K562 (cell line): ENCODE results near the gene ARL6IP6. TPM values are rescaled to one million over a fixed set of nuclear protein-coding genes. Genes with fewer than 3 reads are reported as not detected.

ENCODE experiments used
- ATAC-seq: fragments of 200-7000 bp; cut with Tn5 transposase; 3 replicates; pipeline ENCODE4 v1.9.1; 2020; ENCODE audit warnings: moderate library complexity
- BruUV-seq: library from RNA; stranded (reverse); fragments of 400-500 nt; replicated peaks from 2 replicates; lab custom pipeline; 2021; lab: Mats Ljungman, UMichigan
- CTCF ChIA-PET: fragments of 300-600 bp; formaldehyde crosslinking; extraction: SDS; loops from one replicate; lab custom pipeline; 2021; ENCODE audit warnings: low intra/inter-chr PET ratio; lab: Yijun Ruan, JAX
- POLR2A ChIA-PET: fragments of 300-600, 350-650 bp; sonication (Branson Sonifier 250); formaldehyde crosslinking; extraction: SDS; loops from one replicate; lab custom pipeline; 2021; ENCODE audit warnings: antibody characterized with exemption, inconsistent platforms; lab: Yijun Ruan, JAX
- DNase-seq, 4 experiments: peaks; one replicate each; pipeline versions ENCODE4 v3.0.0 to v3.0.0-alpha.2; 2011 to 2018; ENCODE audit warnings: low spot score in 3 of 4, mixed read lengths in 3 of 4; ENCODE audit errors: extremely low read depth in 1 of 4
- FAIRE-seq: peaks from 2 replicates; lab custom pipeline; 2011; peaks lifted over from hg19 to GRCh38; lab: Jason Lieb, UNC
- H2AFZ ChIP-seq: 2 replicates; pipeline ENCODE4 v1.6.0; 2011; ENCODE audit warnings: low read depth, low read length, control low read depth, inconsistent platforms
- H3K27ac ChIP-seq: fragments of 200-600 bp; 3 replicates; pipeline ENCODE4 v1.8.0; 2011; ENCODE audit warnings: low read depth, mild to moderate bottlenecking, control low read depth, inconsistent platforms, low read length, moderate library complexity, mixed read lengths; ENCODE audit errors: extremely low read depth
- H3K27me3 ChIP-seq, 2 experiments: fragments of 300-600 bp in 1 of 2; 2 replicates in 1 of 2; 3 replicates in 1 of 2; pipeline versions ENCODE4 v1.6.0 to v1.8.0; 2011; ENCODE audit warnings: inconsistent platforms in 2 of 2, low read length in 2 of 2, mild to moderate bottlenecking in 1 of 2, mixed read lengths in 1 of 2, moderate library complexity in 1 of 2; ENCODE audit not compliant: control insufficient read depth in 2 of 2, insufficient read depth in 2 of 2
- H3K36me3 ChIP-seq: fragments of 300-600 bp; 3 replicates; pipeline ENCODE4 v1.8.0; 2011; ENCODE audit warnings: mild to moderate bottlenecking, low read length, inconsistent platforms; ENCODE audit not compliant: control insufficient read depth, insufficient read depth
- H3K4me1 ChIP-seq, 2 experiments: fragments of 200-600 bp in 1 of 2; replicated peaks in 1 of 2; 2 replicates in 1 of 2; 3 replicates in 1 of 2; pipeline versions ENCODE4 v1.5.1 to v1.8.0; 2011; ENCODE audit warnings: inconsistent platforms in 2 of 2, low read length in 2 of 2, mild to moderate bottlenecking in 1 of 2, mixed read lengths in 1 of 2, moderate library complexity in 1 of 2; ENCODE audit not compliant: control insufficient read depth in 2 of 2, insufficient read depth in 2 of 2
- H3K4me2 ChIP-seq: 2 replicates; pipeline ENCODE4 v1.6.1; 2011; ENCODE audit warnings: low read length, control low read depth, inconsistent platforms, mixed read lengths; ENCODE audit not compliant: insufficient read depth
- H3K4me3 ChIP-seq: fragments of 200-600 bp; sonication (generic), shearing (Covaris generic); 2 replicates; pipeline ENCODE4 v1.5.1; 2016; ENCODE audit warnings: control low read depth, inconsistent platforms
- H3K79me2 ChIP-seq: fragments of 200-600 bp; 3 replicates; pipeline ENCODE4 v1.8.0; 2011; ENCODE audit warnings: low read length, inconsistent platforms; ENCODE audit not compliant: control insufficient read depth, insufficient read depth
- H3K9ac ChIP-seq, 2 experiments: 2 replicates each; pipeline versions ENCODE4 v1.6.0 to v1.6.1; 2011; ENCODE audit warnings: low read depth in 2 of 2, low read length in 2 of 2, control low read depth in 1 of 2, inconsistent platforms in 1 of 2, mild to moderate bottlenecking in 1 of 2, mixed read lengths in 1 of 2; ENCODE audit not compliant: insufficient read depth in 1 of 2
- H3K9me1 ChIP-seq: one replicate; pipeline ENCODE4 v1.6.0; 2011; ENCODE audit warnings: inconsistent platforms, mild to moderate bottlenecking, low read length, moderate library complexity; ENCODE audit not compliant: control insufficient read depth, insufficient read depth
- H3K9me3 ChIP-seq: replicated peaks from 2 replicates; pipeline ENCODE4 v1.5.1; 2011; ENCODE audit warnings: low read depth, low read length, inconsistent platforms; ENCODE audit not compliant: control insufficient read depth, insufficient read depth
- H4K20me1 ChIP-seq: replicated peaks from 2 replicates; pipeline ENCODE4 v1.6.1; 2011; ENCODE audit warnings: low read length, inconsistent platforms, mixed read lengths; ENCODE audit not compliant: control insufficient read depth, insufficient read depth
- C11orf30 ChIP-seq: fragments of 450-650 bp; IDR thresholded peaks from 2 replicates; pipeline ENCODE4 v1.6.1; 2016; ENCODE audit warnings: low read depth, mild to moderate bottlenecking
- CC2D1A ChIP-seq: fragments of 450-650 bp; IDR thresholded peaks from 2 replicates; pipeline ENCODE4 v1.6.1; 2017; ENCODE audit warnings: mild to moderate bottlenecking
- DIDO1 ChIP-seq: fragments of 450-650 bp; IDR thresholded peaks from 2 replicates; pipeline ENCODE4 v1.6.1; 2016; ENCODE audit warnings: low read depth, missing biosample characterization, missing genetic modification characterization
- FOS ChIP-seq: IDR thresholded peaks from 3 replicates; pipeline ENCODE4 v1.6.1; 2011; ENCODE audit not compliant: insufficient read length; ENCODE audit errors: extremely low read depth
- FOXK2 ChIP-seq, 2 experiments: fragments of 450-650 bp; IDR thresholded peaks in 1 of 2; conservative IDR thresholded peaks in 1 of 2; 2 replicates each; pipeline ENCODE4 v1.6.1; 2016; ENCODE audit warnings: low read depth in 2 of 2, mild to moderate bottlenecking in 1 of 2
- MAFF ChIP-seq: IDR thresholded peaks from 2 replicates; pipeline ENCODE4 v1.6.1; 2012; ENCODE audit warnings: low read length, improper control_type of control experiment
- MAFG ChIP-seq: fragments of 450-650 bp; conservative IDR thresholded peaks from 2 replicates; pipeline ENCODE4 v1.6.1; 2016; ENCODE audit warnings: missing genetic modification characterization, missing compliant biosample characterization
- MEF2D ChIP-seq: conservative IDR thresholded peaks from 2 replicates; pipeline ENCODE4 v1.6.1; 2016; ENCODE audit warnings: low read depth, missing genetic modification characterization, missing compliant biosample characterization
- NFIX ChIP-seq: fragments of 250-450 bp; sonication (Bioruptor Pico); IDR thresholded peaks from 2 replicates; pipeline ENCODE4 v1.4.0; 2020; ENCODE audit warnings: low read depth, mild to moderate bottlenecking, moderate library complexity
- NFXL1 ChIP-seq: fragments of 450-650 bp; formaldehyde crosslinking; IDR thresholded peaks from 2 replicates; pipeline ENCODE4 v1.4.0; 2021; ENCODE audit warnings: mild to moderate bottlenecking
- PTTG1 ChIP-seq: fragments of 450-650 bp; IDR thresholded peaks from 2 replicates; pipeline ENCODE4 v1.6.1; 2016; ENCODE audit warnings: low read depth, mild to moderate bottlenecking, missing genetic modification characterization, missing compliant biosample characterization
- RBM17 ChIP-seq: fragments of 200-400 bp; formaldehyde crosslinking; IDR thresholded peaks from 2 replicates; pipeline ENCODE4 v1.6.1; 2017; ENCODE audit warnings: low read depth, mild to moderate bottlenecking, low read length, borderline replicate concordance
- SNIP1 ChIP-seq: fragments of 450-650 bp; IDR thresholded peaks from 2 replicates; pipeline ENCODE4 v1.7.1; 2017; ENCODE audit warnings: low read depth, mild to moderate bottlenecking
- TRIM28 ChIP-seq: fragments of 450-650 bp; IDR thresholded peaks from 2 replicates; pipeline ENCODE4 v1.6.1; 2017
- ZBTB1 ChIP-seq: sonication (generic); formaldehyde crosslinking; IDR thresholded peaks from 2 replicates; pipeline ENCODE4 v1.8.1; 2023; ENCODE audit warnings: missing genetic modification reagents, low read depth, mild to moderate bottlenecking, borderline replicate concordance
- ZNF316 ChIP-seq: fragments of 450-650 bp; IDR thresholded peaks from 2 replicates; pipeline ENCODE4 v1.6.1; 2016
- WGBS: fragments of 100-300 bp; shearing (Covaris generic); methylation state at CpG from one replicate; pipeline ENCODE4 v1.1.6; 2016; ENCODE audit warnings: low coverage, mixed read lengths; ENCODE audit not compliant: insufficient coverage; ENCODE audit errors: missing lambda C conversion rate; 5-methylcytosine and 5-hydroxymethylcytosine counted together
- in situ Hi-C: fragments of 300-500 bp; cut with MboI; formaldehyde crosslinking; loops from 4 replicates; pipeline ENCODE4 v1.15.0; 2018; ENCODE audit warnings: inconsistent platforms, mixed read lengths
- intact Hi-C: fragments of 100-400 bp; cut with micrococcal nuclease; formaldehyde crosslinking; loops from 2 replicates; pipeline ENCODE4 v1.14.2; 2022
- polyA plus RNA-seq, 8 experiments: library from polyadenylated mRNA; depleted of rRNA in 4 of 8; stranded (reverse) in 5 of 8; unstranded in 3 of 8; fragments of >200 nt; fragmentation: Nextera tagmentation in 2 of 8; fragmentation: Illumina TruSeq in 1 of 8; extraction: Ambion mirVana in 2 of 8; extraction: Trizol in 1 of 8; gene quantifications; 2 replicates each; pipeline versions ENCODE4 v1.2.1 to v1.2.3, GENCODE V29; 2011 to 2014; ENCODE audit warnings: inconsistent platforms in 1 of 8, missing spikeins in 1 of 8
- total RNA-seq, 7 experiments: library from RNA; depleted of rRNA in 6 of 7; stranded (reverse); fragments of >200 nt in 6 of 7; fragmentation: Illumina TruSeq in 2 of 7; extraction: Trizol in 2 of 7; gene quantifications; 2 replicates each; pipeline versions ENCODE4 v1.2.1 to v1.2.3, GENCODE V29; 2011 to 2021; ENCODE audit warnings: low replicate concordance in 1 of 7
- TF ChIP-seq, protein P1 (sequence below): sonication (generic); formaldehyde crosslinking; IDR thresholded peaks from 2 replicates; pipeline ENCODE4 v1.8.1; 2023; ENCODE audit warnings: mild to moderate bottlenecking, missing genetic modification reagents

Gene ARL6IP6
- total and polyA plus RNA-seq, 9 of the 15 experiments (the other 6 are each of a cell fraction or from before 2014, with no cell fraction given): 19.2 to 98.5 (median 36.2) TPM

DNA sequence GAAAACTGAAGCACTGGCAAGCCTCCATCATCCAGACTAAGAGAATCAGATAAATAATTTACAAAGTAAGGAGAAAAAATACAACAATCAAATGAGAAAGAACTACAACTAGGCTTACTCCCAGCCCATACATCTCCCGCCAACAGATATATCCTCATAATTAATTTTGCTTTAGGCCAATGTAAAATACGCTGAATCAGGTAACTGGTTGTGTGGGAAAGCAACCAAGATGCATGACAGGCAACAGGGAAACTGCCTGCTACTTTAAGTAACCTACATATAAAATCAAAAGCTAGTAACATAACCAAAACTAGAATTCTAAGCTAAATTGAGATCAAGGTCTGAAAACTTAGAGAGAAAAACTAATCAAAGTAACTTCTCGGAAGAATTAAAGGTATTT is 22.7 kb upstream of the ARL6IP6 start:
- H3K79me2 ChIP-seq: peaks cover 83% of the 10 kb centered on the region
- H3K4me2 ChIP-seq: no peak overlapping the region

More for the DNA sequence above, 22.7 kb upstream of the ARL6IP6 start:
- Histone ChIP-seq H3K36me3 (peaks cover 69% of the 10 kb centered on the region), H3K9ac (no peak overlapping the region), H3K27ac (no peak overlapping the region), H3K4me1 (no peaks in the 10 kb centered on the region), H3K27me3 (no peaks in the 10 kb centered on the region), H3K9me1 (no peaks in the 10 kb centered on the region), H3K4me3 (no peak overlapping the region), H3K9me3 (no peaks in the 10 kb centered on the region), H2AFZ (no peak overlapping the region), H4K20me1 (no peaks in the 10 kb centered on the region)
- ChIA-PET CTCF (interaction anchor here (0.8 kb wide), 1 partner anchor 10 kb away, joined by 3 read pairs; no protein-coding TSS in a partner anchor), POLR2A (interaction anchor here (1.0 kb wide), 1 partner anchor 12 kb away, joined by 4 read pairs; no protein-coding TSS in a partner anchor)
- 95% methylated on average over 3 of the region's 3 CpGs for WGBS
- TF ChIP-seq PTTG1 (tag) (no peak), MAFF (peak; percentile 35; the same call in 1 of the 2 replicates), MEF2D (tag) (no peak), MAFG (tag) (peak; percentile 49), FOS (no peak), FOXK2 (conservative IDR thresholded peaks at IDR 0.05 in 1 of 2, IDR thresholded peaks at IDR 0.05 in 1 of 2; ENCODE audit: low read depth in 2 of 2) (no peak), RBM17 (no peak), C11orf30 (peak; percentile 70), ZNF316 (peak; percentile 88), NFIX (CRISPR knock-in tag) (no peak), CC2D1A (no peak), TRIM28 (no peak), DIDO1 (tag) (no peak), NFXL1 (CRISPR knock-in tag) (no peak), ZBTB1 (no peak), SNIP1 (no peak)
- TF ChIP-seq, protein P1, sequence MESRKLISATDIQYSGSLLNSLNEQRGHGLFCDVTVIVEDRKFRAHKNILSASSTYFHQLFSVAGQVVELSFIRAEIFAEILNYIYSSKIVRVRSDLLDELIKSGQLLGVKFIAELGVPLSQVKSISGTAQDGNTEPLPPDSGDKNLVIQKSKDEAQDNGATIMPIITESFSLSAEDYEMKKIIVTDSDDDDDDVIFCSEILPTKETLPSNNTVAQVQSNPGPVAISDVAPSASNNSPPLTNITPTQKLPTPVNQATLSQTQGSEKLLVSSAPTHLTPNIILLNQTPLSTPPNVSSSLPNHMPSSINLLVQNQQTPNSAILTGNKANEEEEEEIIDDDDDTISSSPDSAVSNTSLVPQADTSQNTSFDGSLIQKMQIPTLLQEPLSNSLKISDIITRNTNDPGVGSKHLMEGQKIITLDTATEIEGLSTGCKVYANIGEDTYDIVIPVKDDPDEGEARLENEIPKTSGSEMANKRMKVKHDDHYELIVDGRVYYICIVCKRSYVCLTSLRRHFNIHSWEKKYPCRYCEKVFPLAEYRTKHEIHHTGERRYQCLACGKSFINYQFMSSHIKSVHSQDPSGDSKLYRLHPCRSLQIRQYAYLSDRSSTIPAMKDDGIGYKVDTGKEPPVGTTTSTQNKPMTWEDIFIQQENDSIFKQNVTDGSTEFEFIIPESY (CRISPR knock-in tag): no peak
- FAIRE-seq (no peak), ATAC-seq (no peak), DNase-seq (no peak)
- intact Hi-C loops (no loop called here), in situ Hi-C loops (no loop called here)
- no TSS peak for BruUV-seq
